ENCODE data around the gene FAM120A.

The FAM120A gene

GRCh38 chr9:93603011-93603410 lies 151.5 kb downstream of the FAM120A start:
- no peak for DNase-seq (ENCODE audit: low read depth)
- no peak overlapping the region for H3K4me3 ChIP-seq (ENCODE audit: low read length)
- TF ChIP-seq CTCF (conservative IDR thresholded peaks at IDR 0.05; ENCODE audit: low read length) = no peak

GRCh38 chr9:93603906-93604326 lies 152.4 kb downstream of the FAM120A start:
- DNase-seq (ENCODE audit: low read depth) = no peak
- no peak overlapping the region for H3K4me3 ChIP-seq (ENCODE audit: low read length)
- TF ChIP-seq CTCF (conservative IDR thresholded peaks at IDR 0.05; ENCODE audit: low read length) = no peak

- DNase-seq (ENCODE audit: low read depth) = peak; percentile 60
- no peak overlapping the region for H3K4me3 ChIP-seq (ENCODE audit: low read length)
- no peak for TF ChIP-seq CTCF (conservative IDR thresholded peaks at IDR 0.05; ENCODE audit: low read length)
Measured at GRCh38 chr9:93606187-93606586, 154.7 kb downstream of the FAM120A start.

GRCh38 chr9:93610206-93610605 lies 158.7 kb downstream of the FAM120A start:
- TF ChIP-seq CTCF (conservative IDR thresholded peaks at IDR 0.05; ENCODE audit: low read length) = no peak
- H3K4me3 ChIP-seq (ENCODE audit: low read length) = no peak overlapping the region
- DNase-seq (ENCODE audit: low read depth) = no peak

GRCh38 chr9:93612052-93612795 lies 160.7 kb downstream of the FAM120A start:
- no peak overlapping the region for H3K4me3 ChIP-seq (ENCODE audit: low read length)
- no peak for DNase-seq (ENCODE audit: low read depth)
- TF ChIP-seq CTCF (conservative IDR thresholded peaks at IDR 0.05; ENCODE audit: low read length) = no peak

- DNase-seq (ENCODE audit: low read depth) = no peak
- TF ChIP-seq CTCF (conservative IDR thresholded peaks at IDR 0.05; ENCODE audit: low read length) = no peak
Measured at GRCh38 chr9:93612796-93613154, 161.3 kb downstream of the FAM120A start.

GRCh38 chr9:93613174-93613573 lies 161.7 kb downstream of the FAM120A start:
- H3K4me3 ChIP-seq (ENCODE audit: low read length) = no peak overlapping the region
- no peak for TF ChIP-seq CTCF (conservative IDR thresholded peaks at IDR 0.05; ENCODE audit: low read length)
- DNase-seq (ENCODE audit: low read depth) = no peak

More at GRCh38 chr9:93612796-93613154, 161.3 kb downstream of the FAM120A start:
- no peak overlapping the region for H3K4me3 ChIP-seq (ENCODE audit: low read length)
